Gastrocnemius medialis (tissue), 4 donors: ENCODE data around the gene CLIC2.

Source experiments
- POLR2A ChIP-seq, 2 donors: fragments of 450-650 bp; IDR thresholded peaks; one replicate each; pipeline ENCODE4 v1.6.1; 2017; ENCODE audit warnings: antibody characterized with exemption in 2 of 2, mild to moderate bottlenecking in 2 of 2, moderate library complexity in 2 of 2
- TF ChIP-seq, protein P1 (sequence below), 5 experiments: fragments of 450-650 bp in 3 of 5; fragments of 200-600 bp in 2 of 5; sonication (generic) in 2 of 5; IDR thresholded peaks in 4 of 5; conservative IDR thresholded peaks in 1 of 5; 1 replicate in 4 of 5; 2 replicates in 1 of 5; pipeline ENCODE4 v1.5.1; 2016 to 2019; ENCODE audit warnings: antibody characterized with exemption in 5 of 5, mild to moderate bottlenecking in 3 of 5, moderate library complexity in 3 of 5

DNA sequence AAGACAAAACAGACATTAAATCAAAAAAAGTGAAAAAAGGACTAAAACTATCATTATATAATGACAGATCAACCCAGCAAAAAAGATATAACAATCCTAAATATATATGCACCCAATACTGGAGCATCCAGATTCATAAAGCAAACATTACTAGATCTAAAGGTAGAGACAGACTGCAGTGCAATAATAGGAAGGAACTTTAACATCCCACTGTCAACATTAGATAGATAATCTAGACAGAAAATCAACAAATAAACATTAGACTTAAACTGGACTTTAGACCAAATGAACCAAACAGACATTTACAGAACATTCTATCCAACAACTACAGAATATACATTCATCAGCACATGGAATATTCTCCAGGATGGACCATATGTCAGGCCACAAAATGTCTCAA is 40.6 kb downstream of the CLIC2 start:
- TF ChIP-seq, protein P1, sequence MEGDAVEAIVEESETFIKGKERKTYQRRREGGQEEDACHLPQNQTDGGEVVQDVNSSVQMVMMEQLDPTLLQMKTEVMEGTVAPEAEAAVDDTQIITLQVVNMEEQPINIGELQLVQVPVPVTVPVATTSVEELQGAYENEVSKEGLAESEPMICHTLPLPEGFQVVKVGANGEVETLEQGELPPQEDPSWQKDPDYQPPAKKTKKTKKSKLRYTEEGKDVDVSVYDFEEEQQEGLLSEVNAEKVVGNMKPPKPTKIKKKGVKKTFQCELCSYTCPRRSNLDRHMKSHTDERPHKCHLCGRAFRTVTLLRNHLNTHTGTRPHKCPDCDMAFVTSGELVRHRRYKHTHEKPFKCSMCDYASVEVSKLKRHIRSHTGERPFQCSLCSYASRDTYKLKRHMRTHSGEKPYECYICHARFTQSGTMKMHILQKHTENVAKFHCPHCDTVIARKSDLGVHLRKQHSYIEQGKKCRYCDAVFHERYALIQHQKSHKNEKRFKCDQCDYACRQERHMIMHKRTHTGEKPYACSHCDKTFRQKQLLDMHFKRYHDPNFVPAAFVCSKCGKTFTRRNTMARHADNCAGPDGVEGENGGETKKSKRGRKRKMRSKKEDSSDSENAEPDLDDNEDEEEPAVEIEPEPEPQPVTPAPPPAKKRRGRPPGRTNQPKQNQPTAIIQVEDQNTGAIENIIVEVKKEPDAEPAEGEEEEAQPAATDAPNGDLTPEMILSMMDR (IDR thresholded peaks at IDR 0.05 in 4 of 5, conservative IDR thresholded peaks at IDR 0.05 in 1 of 5): no peak
- TF ChIP-seq POLR2A (IDR thresholded peaks at IDR 0.05): no peak
